Endothelial cell of umbilical vein (primary cell): ENCODE results near the gene DPP7.

Experiments
- EZH2 ChIP-seq: IDR thresholded peaks from 2 replicates; pipeline ENCODE4 v1.6.1; 2012; ENCODE audit warnings: borderline replicate concordance, low read depth, mild to moderate bottlenecking, moderate library complexity, low read length, inconsistent platforms; ENCODE audit not compliant: severe bottlenecking
- POLR2A ChIP-seq: IDR thresholded peaks from 2 replicates; pipeline ENCODE4 v1.6.1; 2012; ENCODE audit warnings: low read depth, mild to moderate bottlenecking, control low read depth, low read length
- POLR2AphosphoS5 ChIP-seq: IDR thresholded peaks from 2 replicates; pipeline ENCODE4 v1.6.1; 2012; ENCODE audit warnings: low read depth, mild to moderate bottlenecking, control low read depth, low read length, moderate library complexity; ENCODE audit not compliant: insufficient read depth
- TF ChIP-seq, protein P1 (sequence below): IDR thresholded peaks from 2 replicates; pipeline ENCODE4 v1.6.1; 2011; ENCODE audit not compliant: insufficient read depth, insufficient read length
- TF ChIP-seq, protein P2 (sequence below), 2 donors: IDR thresholded peaks; 1 replicate in 1 of 2; 2 replicates in 1 of 2; pipeline ENCODE4 v1.5.1; 2011; ENCODE audit warnings: low read length in 2 of 2, mild to moderate bottlenecking in 2 of 2, moderate library complexity in 2 of 2, control low read depth in 1 of 2, inconsistent platforms in 1 of 2, low read depth in 1 of 2; ENCODE audit not compliant: insufficient read depth in 1 of 2; ENCODE audit errors: extremely low read depth in 1 of 2

GRCh38 chr9:137157618-137158415 is 43.3 kb upstream of the DPP7 start:
- TF ChIP-seq, protein P1, sequence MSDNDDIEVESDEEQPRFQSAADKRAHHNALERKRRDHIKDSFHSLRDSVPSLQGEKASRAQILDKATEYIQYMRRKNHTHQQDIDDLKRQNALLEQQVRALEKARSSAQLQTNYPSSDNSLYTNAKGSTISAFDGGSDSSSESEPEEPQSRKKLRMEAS: peak; percentile 74
- TF ChIP-seq POLR2A: no peak
- TF ChIP-seq, protein P2, sequence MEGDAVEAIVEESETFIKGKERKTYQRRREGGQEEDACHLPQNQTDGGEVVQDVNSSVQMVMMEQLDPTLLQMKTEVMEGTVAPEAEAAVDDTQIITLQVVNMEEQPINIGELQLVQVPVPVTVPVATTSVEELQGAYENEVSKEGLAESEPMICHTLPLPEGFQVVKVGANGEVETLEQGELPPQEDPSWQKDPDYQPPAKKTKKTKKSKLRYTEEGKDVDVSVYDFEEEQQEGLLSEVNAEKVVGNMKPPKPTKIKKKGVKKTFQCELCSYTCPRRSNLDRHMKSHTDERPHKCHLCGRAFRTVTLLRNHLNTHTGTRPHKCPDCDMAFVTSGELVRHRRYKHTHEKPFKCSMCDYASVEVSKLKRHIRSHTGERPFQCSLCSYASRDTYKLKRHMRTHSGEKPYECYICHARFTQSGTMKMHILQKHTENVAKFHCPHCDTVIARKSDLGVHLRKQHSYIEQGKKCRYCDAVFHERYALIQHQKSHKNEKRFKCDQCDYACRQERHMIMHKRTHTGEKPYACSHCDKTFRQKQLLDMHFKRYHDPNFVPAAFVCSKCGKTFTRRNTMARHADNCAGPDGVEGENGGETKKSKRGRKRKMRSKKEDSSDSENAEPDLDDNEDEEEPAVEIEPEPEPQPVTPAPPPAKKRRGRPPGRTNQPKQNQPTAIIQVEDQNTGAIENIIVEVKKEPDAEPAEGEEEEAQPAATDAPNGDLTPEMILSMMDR (IDR thresholded peaks at IDR 0.05; ENCODE audit: extremely low read depth in 1 of 2, insufficient read depth in 1 of 2, low read depth in 1 of 2, low read length in 2 of 2): no peak
- no peak for TF ChIP-seq POLR2AphosphoS5
- no peak for TF ChIP-seq EZH2
